AG09319 (cell line): Measurements from ENCODE around the gene GHITM.
"Not testable (repeated sequence)": the region's sequence is repeated elsewhere in the genome, so short reads cannot be mapped to it uniquely, and the experiment has no call there.

ENCODE experiments used
- DNase-seq: peaks from one replicate; pipeline ENCODE4 v3.0.0-alpha.2; 2010; ENCODE audit warnings: low read depth; ENCODE audit errors: extremely low read depth
- CTCF ChIP-seq: IDR thresholded peaks from 2 replicates; pipeline ENCODE4 v1.5.1; 2011; ENCODE audit warnings: low read depth, mild to moderate bottlenecking, inconsistent platforms, low read length, moderate library complexity

Gene GHITM

GRCh38 chr10:84175436-84175835, 36.1 kb downstream of the GHITM start:
- no peak for TF ChIP-seq CTCF
- DNase-seq: no peak

- DNase-seq: no peak
- no peak for TF ChIP-seq CTCF
Measured at GRCh38 chr10:84176351-84176750, 37.0 kb downstream of the GHITM start.

- TF ChIP-seq CTCF: no peak
- DNase-seq: no peak
Measured at GRCh38 chr10:84176836-84177474, 37.6 kb downstream of the GHITM start.

- DNase-seq: no peak
- no peak for TF ChIP-seq CTCF
Measured at GRCh38 chr10:84177541-84178141, 38.3 kb downstream of the GHITM start.

GRCh38 chr10:84178160-84178609, 38.9 kb downstream of the GHITM start:
- no peak for DNase-seq
- TF ChIP-seq CTCF: no peak

- peak; percentile 3 for DNase-seq
- no peak for TF ChIP-seq CTCF
Measured at GRCh38 chr10:84179059-84179710, 39.9 kb downstream of the GHITM start.

- not testable (repeated sequence) for DNase-seq
Measured at GRCh38 chr10:84180386-84180785, 41.1 kb downstream of the GHITM start.
